OCI-LY1 (cell line): ENCODE measurements around the gene MPO.

Experiments
- EZH2 ChIP-seq: fragments of 200-600 bp; sonication (generic), shearing (Covaris generic); IDR thresholded peaks from 2 replicates; pipeline ENCODE4 v1.8.0; 2017; ENCODE audit warnings: borderline replicate concordance, mixed run types, mild to moderate bottlenecking, antibody characterized with exemption, low read length, moderate library complexity, mixed read lengths
- TF ChIP-seq, protein P1 (sequence below): fragments of 200-600 bp; sonication (generic), shearing (Covaris generic); IDR thresholded peaks from 2 replicates; pipeline ENCODE4 v1.5.1; 2017; ENCODE audit warnings: mild to moderate bottlenecking, antibody characterized with exemption, low read length, moderate library complexity, mixed read lengths

DNA sequence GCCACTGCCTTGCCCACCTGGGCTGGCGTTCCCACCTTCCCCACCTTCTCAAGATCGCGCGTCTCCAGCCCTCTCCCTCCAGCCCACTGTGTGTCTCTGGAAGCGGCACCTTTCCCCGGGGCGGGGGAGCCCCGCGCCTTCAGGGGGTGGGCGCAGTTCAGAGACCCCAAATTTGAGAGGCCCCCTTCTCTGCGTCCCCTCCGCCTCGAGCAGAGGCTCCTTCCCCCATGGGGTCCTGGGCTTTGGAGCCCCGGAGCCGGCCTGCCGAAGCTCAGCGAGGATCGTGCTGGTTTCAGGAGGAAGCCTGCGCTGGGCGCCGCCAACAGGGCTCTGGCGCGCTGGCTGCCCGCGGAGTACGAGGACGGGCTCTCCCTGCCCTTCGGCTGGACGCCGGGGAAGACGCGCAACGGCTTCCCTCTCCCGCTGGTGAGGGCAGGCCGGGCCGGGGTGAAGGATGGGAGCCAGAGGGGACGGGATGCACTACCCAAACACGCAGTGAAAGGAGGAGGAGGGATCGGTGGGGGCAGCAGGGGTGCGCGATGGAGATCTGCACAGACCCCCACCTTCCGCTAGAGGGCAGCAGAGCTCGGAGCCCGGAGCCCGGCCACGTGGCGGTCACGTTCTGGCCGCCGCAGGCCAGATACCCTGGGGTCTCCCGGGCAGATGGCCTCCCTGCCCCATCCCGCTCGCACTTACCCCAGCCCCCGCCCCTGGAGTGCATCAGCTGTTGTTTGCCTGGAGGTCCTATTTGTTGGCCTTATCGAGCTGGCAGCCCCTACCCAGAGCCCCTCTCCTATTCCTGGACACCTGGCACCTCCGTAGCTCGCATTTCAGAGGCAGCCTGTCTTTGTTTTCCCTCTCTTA is 31.2 kb downstream of the MPO start:
- TF ChIP-seq, protein P1, sequence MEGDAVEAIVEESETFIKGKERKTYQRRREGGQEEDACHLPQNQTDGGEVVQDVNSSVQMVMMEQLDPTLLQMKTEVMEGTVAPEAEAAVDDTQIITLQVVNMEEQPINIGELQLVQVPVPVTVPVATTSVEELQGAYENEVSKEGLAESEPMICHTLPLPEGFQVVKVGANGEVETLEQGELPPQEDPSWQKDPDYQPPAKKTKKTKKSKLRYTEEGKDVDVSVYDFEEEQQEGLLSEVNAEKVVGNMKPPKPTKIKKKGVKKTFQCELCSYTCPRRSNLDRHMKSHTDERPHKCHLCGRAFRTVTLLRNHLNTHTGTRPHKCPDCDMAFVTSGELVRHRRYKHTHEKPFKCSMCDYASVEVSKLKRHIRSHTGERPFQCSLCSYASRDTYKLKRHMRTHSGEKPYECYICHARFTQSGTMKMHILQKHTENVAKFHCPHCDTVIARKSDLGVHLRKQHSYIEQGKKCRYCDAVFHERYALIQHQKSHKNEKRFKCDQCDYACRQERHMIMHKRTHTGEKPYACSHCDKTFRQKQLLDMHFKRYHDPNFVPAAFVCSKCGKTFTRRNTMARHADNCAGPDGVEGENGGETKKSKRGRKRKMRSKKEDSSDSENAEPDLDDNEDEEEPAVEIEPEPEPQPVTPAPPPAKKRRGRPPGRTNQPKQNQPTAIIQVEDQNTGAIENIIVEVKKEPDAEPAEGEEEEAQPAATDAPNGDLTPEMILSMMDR, result peak; percentile 71
- no peak for TF ChIP-seq EZH2
